ENCODE measurements around the gene BCLAF3.

Gene BCLAF3

GRCh38 chrX:20007962-20008622 lies 17.2 kb upstream of the BCLAF3 start:
- Mint-ChIP-seq H3K36me3 (ENCODE audit: insufficient read depth) (no peaks in the 10 kb centered on the region), H3K4me3 (no peak overlapping the region), H3K27me3 (no peaks in the 10 kb centered on the region), H3K27ac (ENCODE audit: low read depth) (no peak overlapping the region), H3K9me3 (no peaks in the 10 kb centered on the region), H3K4me1 (no peaks in the 10 kb centered on the region)
- no peak for DNase-seq (ENCODE audit: low spot score in 2 of 2)
- ATAC-seq (replicated peaks; ENCODE audit: extremely low read depth, poor library complexity, severe bottlenecking), result no peak

GRCh38 chrX:20005883-20006282 lies 15.0 kb upstream of the BCLAF3 start:
- no peaks in the 10 kb centered on the region for H3K27me3 Mint-ChIP-seq
- no peak overlapping the region for H3K27ac Mint-ChIP-seq (ENCODE audit: low read depth)
- H3K4me3 Mint-ChIP-seq, result no peak overlapping the region
- H3K36me3 Mint-ChIP-seq (ENCODE audit: insufficient read depth), result no peaks in the 10 kb centered on the region
- no peaks in the 10 kb centered on the region for H3K9me3 Mint-ChIP-seq
- no peak for ATAC-seq (replicated peaks; ENCODE audit: extremely low read depth, poor library complexity, severe bottlenecking)
- no peak for DNase-seq (ENCODE audit: low spot score in 2 of 2)
- H3K4me1 Mint-ChIP-seq, result no peaks in the 10 kb centered on the region

- Mint-ChIP-seq H3K4me3 (no peak overlapping the region), H3K36me3 (ENCODE audit: insufficient read depth) (no peaks in the 10 kb centered on the region), H3K4me1 (no peaks in the 10 kb centered on the region), H3K27me3 (no peaks in the 10 kb centered on the region), H3K27ac (ENCODE audit: low read depth) (no peak overlapping the region), H3K9me3 (no peaks in the 10 kb centered on the region)
- ATAC-seq (replicated peaks; ENCODE audit: extremely low read depth, poor library complexity, severe bottlenecking), result no peak
- DNase-seq (ENCODE audit: low spot score in 2 of 2), result no peak
Observed at GRCh38 chrX:20001588-20001987, 10.7 kb upstream of the BCLAF3 start.

- Mint-ChIP-seq H3K4me3 (peak overlapping the region; percentile 82), H3K4me1 (peaks cover 18% of the 10 kb centered on the region), H3K9me3 (no peaks in the 10 kb centered on the region), H3K27ac (ENCODE audit: low read depth) (peak overlapping the region; percentile 77), H3K27me3 (no peaks in the 10 kb centered on the region), H3K36me3 (ENCODE audit: insufficient read depth) (peaks cover 9% of the 10 kb centered on the region)
- DNase-seq (ENCODE audit: low spot score in 2 of 2), result no peak
- no peak for ATAC-seq (replicated peaks; ENCODE audit: extremely low read depth, poor library complexity, severe bottlenecking)
Observed at GRCh38 chrX:19991350-19991718, 473 bp upstream of the BCLAF3 start.

- DNase-seq (ENCODE audit: low spot score in 2 of 2) (peak in 1 of 2 donors; percentile 14), ATAC-seq (replicated peaks; ENCODE audit: extremely low read depth, poor library complexity, severe bottlenecking) (peak; percentile 39)
- Mint-ChIP-seq H3K36me3 (ENCODE audit: insufficient read depth) (peaks cover 12% of the 10 kb centered on the region), H3K4me1 (peaks cover 19% of the 10 kb centered on the region), H3K9me3 (no peaks in the 10 kb centered on the region), H3K27ac (ENCODE audit: low read depth) (peak overlapping the region; percentile 64), H3K4me3 (peak overlapping the region; percentile 82), H3K27me3 (no peaks in the 10 kb centered on the region)
Observed at GRCh38 chrX:19990151-19990555, 708 bp downstream of the BCLAF3 start.

- DNase-seq (ENCODE audit: low spot score in 2 of 2) (no peak), ATAC-seq (replicated peaks; ENCODE audit: extremely low read depth, poor library complexity, severe bottlenecking) (no peak)
- no peaks in the 10 kb centered on the region for H3K9me3 Mint-ChIP-seq
- H3K27ac Mint-ChIP-seq (ENCODE audit: low read depth), result no peak overlapping the region
- peaks cover 12% of the 10 kb centered on the region for H3K36me3 Mint-ChIP-seq (ENCODE audit: insufficient read depth)
- H3K4me3 Mint-ChIP-seq, result no peak overlapping the region
- H3K4me1 Mint-ChIP-seq, result peaks cover 19% of the 10 kb centered on the region
- H3K27me3 Mint-ChIP-seq, result no peaks in the 10 kb centered on the region
Observed at GRCh38 chrX:19987856-19988255, 3.0 kb downstream of the BCLAF3 start.

- Mint-ChIP-seq H3K9me3 (no peaks in the 10 kb centered on the region), H3K27ac (ENCODE audit: low read depth) (no peak overlapping the region), H3K4me3 (no peak overlapping the region), H3K36me3 (ENCODE audit: insufficient read depth) (peaks cover 10% of the 10 kb centered on the region), H3K27me3 (no peaks in the 10 kb centered on the region), H3K4me1 (peaks cover 23% of the 10 kb centered on the region)
- no peak for ATAC-seq (replicated peaks; ENCODE audit: extremely low read depth, poor library complexity, severe bottlenecking)
- DNase-seq (ENCODE audit: low spot score in 2 of 2), result no peak
Observed at GRCh38 chrX:19986531-19986930, 4.3 kb downstream of the BCLAF3 start.

GRCh38 chrX:19981947-19982346 lies 8.9 kb downstream of the BCLAF3 start:
- H3K4me1 Mint-ChIP-seq, result peaks cover 31% of the 10 kb centered on the region
- no peak overlapping the region for H3K4me3 Mint-ChIP-seq
- DNase-seq (ENCODE audit: low spot score in 2 of 2) (no peak), ATAC-seq (replicated peaks; ENCODE audit: extremely low read depth, poor library complexity, severe bottlenecking) (no peak)
- H3K27ac Mint-ChIP-seq (ENCODE audit: low read depth), result peak overlapping the region; percentile 64
- no peaks in the 10 kb centered on the region for H3K27me3 Mint-ChIP-seq
- peaks cover 5% of the 10 kb centered on the region for H3K9me3 Mint-ChIP-seq
- peaks cover 5% of the 10 kb centered on the region for H3K36me3 Mint-ChIP-seq (ENCODE audit: insufficient read depth)

- no peak for DNase-seq (ENCODE audit: low spot score in 2 of 2)
- ATAC-seq (replicated peaks; ENCODE audit: extremely low read depth, poor library complexity, severe bottlenecking), result no peak
- H3K27me3 Mint-ChIP-seq, result no peaks in the 10 kb centered on the region
- no peak overlapping the region for H3K27ac Mint-ChIP-seq (ENCODE audit: low read depth)
- H3K4me3 Mint-ChIP-seq, result no peak overlapping the region
- H3K9me3 Mint-ChIP-seq, result peaks cover 5% of the 10 kb centered on the region
- H3K4me1 Mint-ChIP-seq, result peaks cover 30% of the 10 kb centered on the region
- H3K36me3 Mint-ChIP-seq (ENCODE audit: insufficient read depth), result peaks cover 3% of the 10 kb centered on the region
Observed at GRCh38 chrX:19975845-19976244, 15.0 kb downstream of the BCLAF3 start.

GRCh38 chrX:19972984-19973383 lies 17.9 kb downstream of the BCLAF3 start:
- no peak overlapping the region for H3K4me3 Mint-ChIP-seq
- peaks cover under 1% of the 10 kb centered on the region for H3K9me3 Mint-ChIP-seq
- DNase-seq (ENCODE audit: low spot score in 2 of 2) (no peak), ATAC-seq (replicated peaks; ENCODE audit: extremely low read depth, poor library complexity, severe bottlenecking) (no peak)
- H3K27ac Mint-ChIP-seq (ENCODE audit: low read depth), result no peak overlapping the region
- peaks cover 5% of the 10 kb centered on the region for H3K36me3 Mint-ChIP-seq (ENCODE audit: insufficient read depth)
- no peaks in the 10 kb centered on the region for H3K27me3 Mint-ChIP-seq
- H3K4me1 Mint-ChIP-seq, result peaks cover 23% of the 10 kb centered on the region

- no peak for ATAC-seq (replicated peaks; ENCODE audit: extremely low read depth, poor library complexity, severe bottlenecking)
- H3K4me3 Mint-ChIP-seq, result no peak overlapping the region
- no peaks in the 10 kb centered on the region for H3K27me3 Mint-ChIP-seq
- no peak overlapping the region for H3K27ac Mint-ChIP-seq (ENCODE audit: low read depth)
- H3K36me3 Mint-ChIP-seq (ENCODE audit: insufficient read depth), result peaks cover 12% of the 10 kb centered on the region
- peaks cover 5% of the 10 kb centered on the region for H3K4me1 Mint-ChIP-seq
- no peak for DNase-seq (ENCODE audit: low spot score in 2 of 2)
- H3K9me3 Mint-ChIP-seq, result no peaks in the 10 kb centered on the region
Observed at GRCh38 chrX:19968276-19968675, 22.6 kb downstream of the BCLAF3 start.

- H3K4me1 Mint-ChIP-seq, result peaks cover 5% of the 10 kb centered on the region
- ATAC-seq (replicated peaks; ENCODE audit: extremely low read depth, poor library complexity, severe bottlenecking), result no peak
- H3K27ac Mint-ChIP-seq (ENCODE audit: low read depth), result no peak overlapping the region
- DNase-seq (ENCODE audit: low spot score in 2 of 2), result no peak
- peaks cover 14% of the 10 kb centered on the region for H3K36me3 Mint-ChIP-seq (ENCODE audit: insufficient read depth)
- no peaks in the 10 kb centered on the region for H3K27me3 Mint-ChIP-seq
- no peak overlapping the region for H3K4me3 Mint-ChIP-seq
- H3K9me3 Mint-ChIP-seq, result no peaks in the 10 kb centered on the region
Observed at GRCh38 chrX:19966056-19966455, 24.8 kb downstream of the BCLAF3 start.

GRCh38 chrX:19964017-19964710 lies 26.7 kb downstream of the BCLAF3 start:
- ATAC-seq (replicated peaks; ENCODE audit: extremely low read depth, poor library complexity, severe bottlenecking), result no peak
- Mint-ChIP-seq H3K4me3 (no peak overlapping the region), H3K4me1 (peaks cover under 1% of the 10 kb centered on the region), H3K27ac (ENCODE audit: low read depth) (no peak overlapping the region), H3K9me3 (no peaks in the 10 kb centered on the region), H3K27me3 (no peaks in the 10 kb centered on the region), H3K36me3 (ENCODE audit: insufficient read depth) (peaks cover 11% of the 10 kb centered on the region)
- DNase-seq (ENCODE audit: low spot score in 2 of 2), result no peak

Measured in central memory CD8-positive, alpha-beta T cell (primary cell).